Activated CD8-positive, alpha-beta memory T cell treated with anti-CD3 and anti-CD28 coated beads, Interleukin-2, amount 50 U/mL, for 48 hours (primary cell): ENCODE data around the gene COX7C.

Source experiments
- DNase-seq: peaks from one replicate; pipeline ENCODE4 v3.0.0-alpha.2; 2020

Gene COX7C

GRCh38 chr5:86665984-86666760, 48.4 kb downstream of the COX7C start:
- DNase-seq = no peak

DNA sequence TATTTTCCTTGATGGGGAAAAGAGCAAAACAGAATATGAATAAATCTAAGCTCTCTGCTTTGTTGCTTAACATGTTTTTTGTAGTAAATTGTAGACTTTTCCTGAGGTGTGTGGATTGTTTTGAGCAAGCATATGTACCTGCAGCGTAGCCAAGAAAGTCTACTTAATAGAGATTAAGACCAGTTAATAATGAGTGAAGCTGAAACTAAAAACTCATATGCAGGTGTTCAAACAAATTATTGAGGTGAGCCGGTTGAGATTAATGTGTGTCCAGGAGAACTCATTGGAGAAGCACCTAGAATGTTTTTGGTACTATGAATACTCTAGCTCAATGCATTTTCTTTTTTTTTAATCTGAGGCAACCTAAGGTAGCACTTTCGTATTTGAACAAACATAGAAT, 49.2 kb downstream of the COX7C start:
- no peak for DNase-seq
